HepG2 (cell line): ENCODE measurements around the gene EFNA4. TPM values are rescaled to one million over a fixed set of nuclear protein-coding genes. Genes with fewer than 3 reads are reported as not detected.
A peak's percentile ranks its signal among the peaks of the same experiment; 100 is the strongest.

Source experiments
- CTCF ChIP-seq: sonication (generic); formaldehyde crosslinking; IDR thresholded peaks from 2 replicates; pipeline ENCODE4 v1.5.0; 2020; ENCODE audit warnings: mild to moderate bottlenecking, missing genetic modification reagents, moderate library complexity
- EP300 ChIP-seq, 3 experiments: sonication (generic) in 1 of 3; formaldehyde crosslinking in 1 of 3; IDR thresholded peaks; 2 replicates each; pipeline versions ENCODE4 v1.5.1 to v1.6.1; 2011 to 2020; ENCODE audit warnings: low read depth in 2 of 3, low read length in 2 of 3, borderline replicate concordance in 1 of 3, improper control_type of control experiment in 1 of 3, mild to moderate bottlenecking in 1 of 3, missing genetic modification reagents in 1 of 3, moderate library complexity in 1 of 3
- KDM1A ChIP-seq: IDR thresholded peaks from 2 replicates; pipeline ENCODE4 v1.6.1; 2016; ENCODE audit warnings: missing compliant biosample characterization
- ZHX2 ChIP-seq, 2 experiments: sonication (generic) in 1 of 2; formaldehyde crosslinking in 1 of 2; IDR thresholded peaks; 2 replicates each; pipeline versions ENCODE4 v1.6.1 to v1.9.0; 2014 to 2022; ENCODE audit warnings: antibody characterized with exemption in 1 of 2, borderline replicate concordance in 1 of 2, inconsistent platforms in 1 of 2, low read depth in 1 of 2, missing genetic modification reagents in 1 of 2
- ZNF101 ChIP-seq: sonication (generic); formaldehyde crosslinking; IDR thresholded peaks from 2 replicates; pipeline ENCODE4 v1.4.0; 2020; ENCODE audit warnings: mild to moderate bottlenecking, low read depth, missing genetic modification reagents, borderline replicate concordance
- ZNF354B ChIP-seq: sonication (generic); formaldehyde crosslinking; IDR thresholded peaks from 2 replicates; pipeline ENCODE4 v1.8.0; 2022; ENCODE audit warnings: mild to moderate bottlenecking, missing genetic modification reagents
- ZNF567 ChIP-seq: sonication (generic); formaldehyde crosslinking; IDR thresholded peaks from 2 replicates; pipeline ENCODE4 v1.8.1; 2023; ENCODE audit warnings: mild to moderate bottlenecking, missing genetic modification reagents, borderline replicate concordance
- ZNF816 ChIP-seq: sonication (generic); formaldehyde crosslinking; IDR thresholded peaks from 2 replicates; pipeline ENCODE4 v1.8.0; 2022; ENCODE audit warnings: missing genetic modification reagents, mild to moderate bottlenecking, borderline replicate concordance
- ZSCAN22 ChIP-seq: sonication (generic); formaldehyde crosslinking; IDR thresholded peaks from 2 replicates; pipeline ENCODE4 v1.4.0; 2020; ENCODE audit warnings: mild to moderate bottlenecking, missing genetic modification reagents
- polyA plus RNA-seq, 8 experiments: library from polyadenylated mRNA; depleted of rRNA in 3 of 8; stranded (reverse) in 7 of 8; unstranded in 1 of 8; fragments of >200 nt; fragmentation: Illumina TruSeq in 4 of 8; extraction: Trizol in 4 of 8; gene quantifications; 2 replicates each; pipeline versions ENCODE4 v1.2.1 to v1.2.3, GENCODE V29; 2011 to 2016; ENCODE audit warnings: low read depth in 4 of 8, missing spikeins in 1 of 8, mixed read lengths in 1 of 8; ENCODE audit not compliant: insufficient read depth in 1 of 8
- total RNA-seq, 5 experiments: library from RNA; depleted of rRNA; stranded (reverse); fragments of >200 nt; fragmentation: Illumina TruSeq; extraction: Trizol; gene quantifications; 2 replicates each; pipeline ENCODE4 v1.2.3, GENCODE V29; 2016; ENCODE audit warnings: low read depth in 1 of 5
- TF ChIP-seq, protein P1 (sequence below): sonication (generic); formaldehyde crosslinking; IDR thresholded peaks from 2 replicates; pipeline ENCODE4 v1.5.0; 2020; ENCODE audit warnings: mild to moderate bottlenecking, missing genetic modification reagents, borderline replicate concordance

EFNA4 gene
- total and polyA plus RNA-seq, 2 of the 13 experiments (the other 11 are each of a cell fraction or from before 2014, with no cell fraction given) = 12.0 to 17.2 TPM

DNA sequence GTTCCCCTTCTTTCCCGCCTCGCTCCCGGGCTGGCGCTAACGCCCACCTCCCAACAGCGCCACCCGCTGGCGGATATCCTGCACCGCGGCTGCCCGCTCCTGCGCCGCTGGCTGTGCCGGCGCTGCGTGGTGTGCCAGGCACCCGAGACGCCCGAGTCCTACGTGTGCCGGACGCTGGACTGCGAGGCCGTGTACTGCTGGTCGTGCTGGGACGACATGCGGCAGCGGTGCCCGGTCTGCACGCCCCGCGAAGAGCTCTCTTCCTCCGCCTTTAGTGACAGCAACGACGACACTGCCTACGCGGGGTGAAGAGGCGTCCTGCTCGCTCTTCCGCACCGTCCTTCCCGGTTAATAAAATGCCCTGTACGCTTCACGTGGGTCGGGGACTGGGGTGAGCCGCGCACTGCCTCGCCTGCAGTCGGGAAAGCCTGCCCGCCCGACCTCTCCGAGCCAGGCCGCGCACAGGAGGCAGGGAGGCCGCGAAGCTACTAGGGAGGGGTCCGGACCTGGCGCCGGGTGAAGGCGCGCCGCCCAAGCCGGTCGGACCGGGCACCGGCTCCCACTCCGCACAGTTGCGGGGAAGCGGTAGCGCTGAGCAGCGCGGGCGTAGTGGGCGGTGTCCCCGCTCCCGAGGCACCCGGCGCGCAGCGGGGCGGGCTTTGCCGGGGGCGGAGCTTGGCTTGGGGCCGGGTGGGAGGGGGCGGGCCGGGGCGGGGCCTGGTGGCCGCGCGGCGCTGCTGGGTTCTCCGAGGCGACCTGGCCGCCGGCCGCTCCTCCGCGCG, 12.8 kb upstream of the EFNA4 start, which contains the start of gene ADAM15 (continued):
- no peak for TF ChIP-seq ZNF101 (CRISPR knock-in tag)
- peak; percentile 97; the same call in 1 of the 2 replicates for TF ChIP-seq ZNF567 (CRISPR knock-in tag)
- TF ChIP-seq, protein P1, sequence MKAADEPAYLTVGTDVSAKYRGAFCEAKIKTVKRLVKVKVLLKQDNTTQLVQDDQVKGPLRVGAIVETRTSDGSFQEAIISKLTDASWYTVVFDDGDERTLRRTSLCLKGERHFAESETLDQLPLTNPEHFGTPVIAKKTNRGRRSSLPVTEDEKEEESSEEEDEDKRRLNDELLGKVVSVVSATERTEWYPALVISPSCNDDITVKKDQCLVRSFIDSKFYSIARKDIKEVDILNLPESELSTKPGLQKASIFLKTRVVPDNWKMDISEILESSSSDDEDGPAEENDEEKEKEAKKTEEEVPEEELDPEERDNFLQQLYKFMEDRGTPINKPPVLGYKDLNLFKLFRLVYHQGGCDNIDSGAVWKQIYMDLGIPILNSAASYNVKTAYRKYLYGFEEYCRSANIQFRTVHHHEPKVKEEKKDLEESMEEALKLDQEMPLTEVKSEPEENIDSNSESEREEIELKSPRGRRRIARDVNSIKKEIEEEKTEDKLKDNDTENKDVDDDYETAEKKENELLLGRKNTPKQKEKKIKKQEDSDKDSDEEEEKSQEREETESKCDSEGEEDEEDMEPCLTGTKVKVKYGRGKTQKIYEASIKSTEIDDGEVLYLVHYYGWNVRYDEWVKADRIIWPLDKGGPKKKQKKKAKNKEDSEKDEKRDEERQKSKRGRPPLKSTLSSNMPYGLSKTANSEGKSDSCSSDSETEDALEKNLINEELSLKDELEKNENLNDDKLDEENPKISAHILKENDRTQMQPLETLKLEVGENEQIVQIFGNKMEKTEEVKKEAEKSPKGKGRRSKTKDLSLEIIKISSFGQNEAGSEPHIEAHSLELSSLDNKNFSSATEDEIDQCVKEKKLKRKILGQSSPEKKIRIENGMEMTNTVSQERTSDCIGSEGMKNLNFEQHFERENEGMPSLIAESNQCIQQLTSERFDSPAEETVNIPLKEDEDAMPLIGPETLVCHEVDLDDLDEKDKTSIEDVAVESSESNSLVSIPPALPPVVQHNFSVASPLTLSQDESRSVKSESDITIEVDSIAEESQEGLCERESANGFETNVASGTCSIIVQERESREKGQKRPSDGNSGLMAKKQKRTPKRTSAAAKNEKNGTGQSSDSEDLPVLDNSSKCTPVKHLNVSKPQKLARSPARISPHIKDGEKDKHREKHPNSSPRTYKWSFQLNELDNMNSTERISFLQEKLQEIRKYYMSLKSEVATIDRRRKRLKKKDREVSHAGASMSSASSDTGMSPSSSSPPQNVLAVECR (CRISPR knock-in tag) = peak; percentile 82
- TF ChIP-seq ZSCAN22 (CRISPR knock-in tag) = no peak
- no peak for TF ChIP-seq ZHX2 (IDR thresholded peaks at IDR 0.05; ENCODE audit: low read depth)
- no peak for TF ChIP-seq ZHX2 (CRISPR knock-in tag; IDR thresholded peaks at IDR 0.05; ENCODE audit: borderline replicate concordance)
- peak; percentile 9; the same call in 1 of the 2 replicates for TF ChIP-seq ZNF816 (CRISPR knock-in tag)
- peak; percentile 99 for TF ChIP-seq CTCF (CRISPR knock-in tag)
- no peak for TF ChIP-seq ZNF354B
- TF ChIP-seq KDM1A (CRISPR knock-in tag) = 0 out of 2 replicates have a peak, but pooled peaks have one; percentile 32
- no peak for TF ChIP-seq EP300 (IDR thresholded peaks at IDR 0.05; ENCODE audit: low read depth in 2 of 2, low read length in 2 of 2)
- no peak for TF ChIP-seq EP300 (CRISPR knock-in tag; IDR thresholded peaks at IDR 0.05; ENCODE audit: borderline replicate concordance)
